H1 (cell line): ENCODE measurements around the gene ATE1. TPM values are rescaled to one million over a fixed set of nuclear protein-coding genes. Genes with fewer than 3 reads are reported as not detected.

Experiments used
- CTCF ChIA-PET: fragments of 300-600 bp; sonication (Branson Sonifier 250); formaldehyde crosslinking; loops from one replicate; lab custom pipeline; 2021; ENCODE audit not compliant: partially characterized antibody; lab: Charles Lee
- POLR2A ChIA-PET: fragments of 300-600 bp; sonication (Branson Sonifier 250); formaldehyde crosslinking; loops from one replicate; lab custom pipeline; 2021; ENCODE audit warnings: inconsistent platforms; ENCODE audit not compliant: partially characterized antibody; lab: Charles Lee
- DNase-seq, 2 experiments: peaks; one replicate each; pipeline versions ENCODE4 v3.0.0 to v3.0.0-alpha.2; 2010 to 2022; ENCODE audit warnings: low spot score in 2 of 2, low read depth in 1 of 2, mixed read lengths in 1 of 2
- FAIRE-seq: peaks from 2 replicates; lab custom pipeline; 2011; peaks lifted over from hg19 to GRCh38; lab: Jason Lieb, UNC
- H2AFZ ChIP-seq: 2 replicates; pipeline ENCODE4 v1.8.1; 2012; ENCODE audit warnings: low read length, inconsistent platforms
- H2AK5ac ChIP-seq: 2 replicates; pipeline ENCODE4 v1.6.1; 2013; ENCODE audit warnings: low read depth, low read length
- H2BK120ac ChIP-seq: replicated peaks from 2 replicates; pipeline ENCODE3; 2013; ENCODE audit warnings: low read depth, low read length, inconsistent platforms
- H2BK12ac ChIP-seq: 2 replicates; pipeline ENCODE4 v1.6.1; 2013; ENCODE audit warnings: low read depth, low read length
- H2BK15ac ChIP-seq: 2 replicates; pipeline ENCODE4 v1.6.1; 2013; ENCODE audit warnings: low read length
- H2BK20ac ChIP-seq: 2 replicates; pipeline ENCODE4 v1.6.1; 2013; ENCODE audit warnings: low read length
- H2BK5ac ChIP-seq: 2 replicates; pipeline ENCODE4 v1.6.1; 2013; ENCODE audit warnings: low read depth, low read length
- H3K14ac ChIP-seq: 2 replicates; pipeline ENCODE4 v1.6.1; 2013; ENCODE audit warnings: inconsistent platforms; ENCODE audit not compliant: insufficient read length
- H3K18ac ChIP-seq: 2 replicates; pipeline ENCODE4 v1.6.1; 2013; ENCODE audit warnings: low read length; ENCODE audit errors: extremely low read depth
- H3K23ac ChIP-seq: 2 replicates; pipeline ENCODE4 v1.6.1; 2013; ENCODE audit warnings: inconsistent platforms; ENCODE audit not compliant: insufficient read length
- H3K23me2 ChIP-seq: 2 replicates; pipeline ENCODE4 v1.6.1; 2013; ENCODE audit warnings: low read depth, low read length
- H3K27ac ChIP-seq: 2 replicates; pipeline ENCODE4 v1.6.1; 2011; ENCODE audit warnings: low read depth, low read length, inconsistent platforms
- H3K27me3 ChIP-seq, 4 experiments: replicated peaks in 1 of 4; 1 replicate in 1 of 4; 2 replicates in 3 of 4; pipeline versions ENCODE4 v1.6.1 to v1.8.1; 2011 to 2013; ENCODE audit warnings: low read length in 3 of 4, mild to moderate bottlenecking in 3 of 4, inconsistent platforms in 2 of 4, mixed read lengths in 2 of 4, moderate library complexity in 1 of 4; ENCODE audit not compliant: control insufficient read depth in 3 of 4, insufficient read depth in 3 of 4; ENCODE audit errors: extremely low read depth in 1 of 4
- H3K36me3 ChIP-seq, 4 experiments: 2 replicates each; pipeline versions ENCODE4 v1.6.1 to v1.8.1; 2011 to 2013; ENCODE audit warnings: mild to moderate bottlenecking in 4 of 4, low read length in 3 of 4, moderate library complexity in 2 of 4, control low read depth in 1 of 4, inconsistent platforms in 1 of 4; ENCODE audit not compliant: insufficient read depth in 4 of 4, control insufficient read depth in 2 of 4
- H3K4ac ChIP-seq: replicated peaks from 2 replicates; pipeline ENCODE3; 2013; ENCODE audit warnings: low read length, low read depth, mixed read lengths, inconsistent platforms; ENCODE audit not compliant: insufficient read length
- H3K4me1 ChIP-seq, 4 experiments: replicated peaks in 1 of 4; 1 replicate in 1 of 4; 2 replicates in 3 of 4; pipeline versions ENCODE4 v1.6.1 to v1.8.1; 2011 to 2013; ENCODE audit warnings: low read length in 3 of 4, inconsistent platforms in 2 of 4, mixed read lengths in 1 of 4; ENCODE audit not compliant: insufficient read depth in 4 of 4, control insufficient read depth in 3 of 4
- H3K4me2 ChIP-seq, 2 experiments: 2 replicates each; pipeline versions ENCODE4 v1.6.1 to v1.8.1; 2011 to 2013; ENCODE audit warnings: low read depth in 2 of 2, low read length in 2 of 2, control low read depth in 1 of 2, inconsistent platforms in 1 of 2, mild to moderate bottlenecking in 1 of 2; ENCODE audit not compliant: insufficient read depth in 1 of 2
- H3K4me3 ChIP-seq, 4 experiments: fragments of 200-600, 300-600 bp in 1 of 4; sonication (generic), shearing (Covaris generic), sonication (Bioruptor Twin) in 1 of 4; 2 replicates each; pipeline versions ENCODE4 v1.5.1 to v1.8.1; 2011 to 2016; ENCODE audit warnings: low read length in 4 of 4, low read depth in 3 of 4, control low read depth in 2 of 4, inconsistent platforms in 2 of 4, mild to moderate bottlenecking in 2 of 4, mixed read lengths in 1 of 4, moderate library complexity in 1 of 4; ENCODE audit not compliant: insufficient read depth in 2 of 4; ENCODE audit errors: extremely low read depth in 1 of 4
- H3K56ac ChIP-seq: replicated peaks from 2 replicates; pipeline ENCODE3; 2013; ENCODE audit warnings: low read depth, mild to moderate bottlenecking, mixed read lengths, low read length, inconsistent platforms; ENCODE audit not compliant: insufficient read length
- H3K79me1 ChIP-seq: 2 replicates; pipeline ENCODE4 v1.6.1; 2013; ENCODE audit warnings: low read depth, low read length, control low read depth
- H3K79me2 ChIP-seq, 2 experiments: 2 replicates each; pipeline versions ENCODE4 v1.6.1 to v1.8.1; 2012 to 2013; ENCODE audit warnings: low read length in 2 of 2, mild to moderate bottlenecking in 2 of 2, inconsistent platforms in 1 of 2; ENCODE audit not compliant: insufficient read depth in 2 of 2, control insufficient read depth in 1 of 2
- H3K9ac ChIP-seq, 4 experiments: replicated peaks in 1 of 4; 1 replicate in 1 of 4; 2 replicates in 3 of 4; pipeline versions ENCODE4 v1.6.1 to v1.8.1; 2011 to 2013; ENCODE audit warnings: low read depth in 3 of 4, low read length in 3 of 4, control low read depth in 2 of 4, mild to moderate bottlenecking in 2 of 4, moderate library complexity in 2 of 4, inconsistent platforms in 1 of 4; ENCODE audit errors: extremely low read depth in 1 of 4
- H3K9me3 ChIP-seq, 2 experiments: 2 replicates each; pipeline versions ENCODE4 v1.6.1 to v1.8.1; 2012 to 2013; ENCODE audit warnings: mild to moderate bottlenecking in 2 of 2, moderate library complexity in 2 of 2, control low read depth in 1 of 2, inconsistent platforms in 1 of 2, low read depth in 1 of 2, low read length in 1 of 2, mixed read lengths in 1 of 2; ENCODE audit not compliant: insufficient read depth in 2 of 2
- H4K20me1 ChIP-seq, 2 experiments: replicated peaks in 1 of 2; 2 replicates each; pipeline versions ENCODE3 to v1.8.1; 2011 to 2013; ENCODE audit warnings: inconsistent platforms in 2 of 2, low read length in 2 of 2, mild to moderate bottlenecking in 1 of 2; ENCODE audit not compliant: insufficient read depth in 2 of 2, control insufficient read depth in 1 of 2
- H4K5ac ChIP-seq: 2 replicates; pipeline ENCODE4 v1.6.1; 2013; ENCODE audit warnings: low read length, low read depth, mixed read lengths, inconsistent platforms; ENCODE audit not compliant: insufficient read length
- H4K8ac ChIP-seq: 2 replicates; pipeline ENCODE4 v1.8.0; 2013; ENCODE audit warnings: mild to moderate bottlenecking, moderate library complexity, low read length, inconsistent platforms; ENCODE audit not compliant: insufficient read depth; ENCODE audit errors: extremely low read depth
- H4K91ac ChIP-seq: replicated peaks from 2 replicates; pipeline ENCODE3; 2013; ENCODE audit warnings: low read length, mixed read lengths, inconsistent platforms; ENCODE audit not compliant: insufficient read length
- FOSL1 ChIP-seq: IDR thresholded peaks from 2 replicates; pipeline ENCODE4 v1.6.1; 2011; ENCODE audit warnings: mild to moderate bottlenecking, low read depth, low read length, moderate library complexity; ENCODE audit not compliant: insufficient read depth
- GTF2F1 ChIP-seq: IDR thresholded peaks from 2 replicates; pipeline ENCODE4 v1.6.1; 2012; ENCODE audit warnings: low read depth, low read length, improper control_type of control experiment, borderline replicate concordance
- HDAC2 ChIP-seq, 2 experiments: fragments of 300-600 bp in 1 of 2; sonication (generic) in 1 of 2; IDR thresholded peaks; 2 replicates each; pipeline ENCODE4 v1.6.1; 2011 to 2012; ENCODE audit warnings: low read depth in 2 of 2, low read length in 2 of 2, mild to moderate bottlenecking in 2 of 2, moderate library complexity in 2 of 2, borderline replicate concordance in 1 of 2, inconsistent platforms in 1 of 2
- RXRA ChIP-seq: IDR thresholded peaks from 2 replicates; pipeline ENCODE4 v1.6.1; 2011; ENCODE audit warnings: low read depth, mild to moderate bottlenecking, low read length, moderate library complexity; ENCODE audit not compliant: insufficient read depth
- WGBS, 2 experiments: shearing (Covaris generic) in 1 of 2; methylation state at CpG; one replicate each; pipeline versions ENCODE4 v1.1.6 to v1.1.7; 2013 to 2015; ENCODE audit warnings: low lambda C conversion rate in 2 of 2, mixed read lengths in 2 of 2, inconsistent platforms in 1 of 2, low coverage in 1 of 2, missing lambda C conversion rate in 1 of 2; ENCODE audit not compliant: insufficient replicate concordance in 2 of 2, insufficient coverage in 1 of 2, insufficient read length in 1 of 2; ENCODE audit errors: extremely low coverage in 1 of 2, missing lambda C conversion rate in 1 of 2; 5-methylcytosine and 5-hydroxymethylcytosine counted together
- polyA plus RNA-seq, 7 experiments: library from polyadenylated mRNA; depleted of rRNA in 3 of 7; stranded (reverse) in 5 of 7; unstranded in 2 of 7; fragments of >200 nt in 5 of 7; fragments of 200-250 nt in 2 of 7; gene quantifications; 1 replicate in 5 of 7; 2 replicates in 1 of 7; 4 replicates in 1 of 7; pipeline versions ENCODE4 v1.2.1 to v1.2.3, GENCODE V29; 2011 to 2013; ENCODE audit warnings: missing spikeins in 2 of 7, mixed read lengths in 2 of 7
- total RNA-seq: library from RNA; stranded (reverse); fragmentation: NEBNext Ultra II Directional; extraction: Animal tissue kit (Norgen Biotek cat#: 25700); gene quantifications from 2 replicates; pipeline ENCODE4 v1.2.1, GENCODE V29; 2021

The ATE1 gene
- total and polyA plus RNA-seq, 2 of the 8 experiments (the other 6 are each of a cell fraction or from before 2014, with no cell fraction given): 8.8 to 26.9 TPM

DNA sequence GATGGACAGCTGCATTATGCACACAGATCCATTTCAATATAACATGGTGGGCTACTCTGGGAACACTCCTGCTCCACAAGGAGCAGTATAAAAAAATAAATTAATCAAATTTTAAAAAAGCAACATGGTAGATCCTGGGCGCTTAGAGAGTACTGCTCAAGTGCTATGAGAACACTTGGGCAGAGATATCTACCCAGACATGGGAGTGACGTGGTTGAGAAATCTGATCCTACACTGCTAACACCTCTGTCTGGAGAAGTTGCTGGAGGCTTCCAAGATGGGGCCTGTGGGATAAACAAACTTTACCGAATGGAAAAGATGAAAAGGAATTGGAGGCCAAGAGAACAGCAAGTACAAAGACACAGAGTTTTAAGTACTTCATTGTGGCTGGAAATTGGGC, 38.2 kb upstream of the ATE1 start:
- no peak overlapping the region for H3K56ac ChIP-seq
- TF ChIP-seq FOSL1 (no peak), RXRA (no peak), HDAC2 (IDR thresholded peaks at IDR 0.05; ENCODE audit: borderline replicate concordance in 1 of 2, low read depth in 2 of 2, low read length in 2 of 2) (no peak), GTF2F1 (no peak)

More for the DNA sequence above, 38.2 kb upstream of the ATE1 start:
- Histone ChIP-seq H2AK5ac (no peak overlapping the region), H3K79me1 (no peaks in the 10 kb centered on the region), H2BK12ac (no peak overlapping the region), H2BK5ac (no peak overlapping the region), H4K20me1 (no peaks in the 10 kb centered on the region), H2BK15ac (no peak overlapping the region), H3K27ac (no peak overlapping the region), H3K9ac (no peak overlapping the region), H3K4me2 (no peak overlapping the region), H3K79me2 (no peaks in the 10 kb centered on the region), H3K4me1 (no peaks in the 10 kb centered on the region), H3K4ac (no peak overlapping the region), H4K91ac (no peak overlapping the region), H4K5ac (no peak overlapping the region), H4K8ac (no peak overlapping the region), H3K18ac (no peak overlapping the region), H3K14ac (no peak overlapping the region), H2AFZ (no peak overlapping the region), H3K23ac (no peak overlapping the region), H3K9me3 (no peaks in the 10 kb centered on the region), H2BK20ac (no peak overlapping the region), H2BK120ac (no peak overlapping the region), H3K23me2 (no peaks in the 10 kb centered on the region), H3K36me3 (peaks cover 6 to 69% (median 33%) of the 10 kb centered on the region in 4 experiments; a peak in 7 of 8 replicates), H3K4me3 (no peak overlapping the region), H3K27me3 (no peaks in the 10 kb centered on the region)
- FAIRE-seq: no peak
- ChIA-PET POLR2A (interaction anchor here (1.2 to 2.1 kb wide), 4 partner anchors 8 to 14 kb away, joined by 3 to 5 read pairs (median 4); partner anchors contain the start of gene NSMCE4A), CTCF (interaction anchor here (0.6 to 2.3 kb wide), 3 partner anchors 9 to 269 kb away, joined by 3 to 7 read pairs (median 3); partner anchors contain the start of gene NSMCE4A)
- WGBS, 2 experiments: 95% methylated on average over 3 of the region's 3 CpGs; no CpG with 5 or more reads in 1 of the 2 experiments
- DNase-seq: no peak
